Mesendoderm (in vitro differentiated cells): ENCODE measurements around the gene CPA2.
"Not testable (repeated sequence)": the region's sequence is repeated elsewhere in the genome, so short reads cannot be mapped to it uniquely, and the experiment has no call there.

ENCODE experiments used
- DNase-seq: peaks from one replicate; pipeline ENCODE4 v3.0.0; 2013
- H2AK5ac ChIP-seq: 2 replicates; pipeline ENCODE4 v1.6.1; 2013; ENCODE audit warnings: low read length, inconsistent platforms
- H2BK120ac ChIP-seq: 2 replicates; pipeline ENCODE4 v1.6.1; 2013; ENCODE audit warnings: low read depth, mild to moderate bottlenecking, low read length, moderate library complexity, mixed read lengths
- H2BK15ac ChIP-seq: replicated peaks from 2 replicates; pipeline ENCODE4 v1.6.1; 2013; ENCODE audit warnings: low read depth, mild to moderate bottlenecking, moderate library complexity
- H2BK5ac ChIP-seq: 2 replicates; pipeline ENCODE4 v1.6.1; 2013; ENCODE audit warnings: low read length, inconsistent platforms
- H3K18ac ChIP-seq: 2 replicates; pipeline ENCODE4 v1.6.1; 2013; ENCODE audit warnings: mild to moderate bottlenecking, low read length, mixed read lengths
- H3K23ac ChIP-seq: one replicate; pipeline ENCODE4 v1.6.1; 2013; ENCODE audit warnings: low read length
- H3K27ac ChIP-seq: 2 replicates; pipeline ENCODE4 v1.5.1; 2013; ENCODE audit warnings: low read depth, mild to moderate bottlenecking, inconsistent platforms, low read length, moderate library complexity
- H3K27me3 ChIP-seq: 2 replicates; pipeline ENCODE4 v1.6.1; 2013; ENCODE audit warnings: low read length, control low read depth, mild to moderate bottlenecking, inconsistent platforms; ENCODE audit not compliant: insufficient read depth, poor library complexity
- H3K36me3 ChIP-seq: 2 replicates; pipeline ENCODE4 v1.6.1; 2013; ENCODE audit warnings: low read length, inconsistent platforms; ENCODE audit not compliant: control insufficient read depth, insufficient read depth
- H3K4ac ChIP-seq: one replicate; pipeline ENCODE4 v1.6.1; 2013; ENCODE audit warnings: low read depth, mild to moderate bottlenecking, low read length, moderate library complexity
- H3K4me1 ChIP-seq: 2 replicates; pipeline ENCODE4 v1.6.1; 2013; ENCODE audit warnings: low read depth, low read length, inconsistent platforms; ENCODE audit not compliant: control insufficient read depth
- H3K4me2 ChIP-seq: 2 replicates; pipeline ENCODE4 v1.6.1; 2013; ENCODE audit warnings: low read length
- H3K4me3 ChIP-seq: 2 replicates; pipeline ENCODE4 v1.5.1; 2013; ENCODE audit warnings: mild to moderate bottlenecking, low read length
- H3K56ac ChIP-seq: one replicate; pipeline ENCODE4 v1.6.1; 2013; ENCODE audit warnings: low read length
- H3K79me1 ChIP-seq: 2 replicates; pipeline ENCODE4 v1.6.1; 2013; ENCODE audit warnings: low read length, inconsistent platforms
- H3K79me2 ChIP-seq: 2 replicates; pipeline ENCODE4 v1.6.1; 2013; ENCODE audit warnings: mild to moderate bottlenecking, low read length; ENCODE audit not compliant: control insufficient read depth, insufficient read depth
- H3K9ac ChIP-seq: 2 replicates; pipeline ENCODE4 v1.6.1; 2013; ENCODE audit warnings: low read length, inconsistent platforms
- H4K5ac ChIP-seq: one replicate; pipeline ENCODE4 v1.6.1; 2013; ENCODE audit warnings: low read length
- H4K8ac ChIP-seq: one replicate; pipeline ENCODE4 v1.6.1; 2013; ENCODE audit warnings: low read depth, mild to moderate bottlenecking, control low read depth, low read length, moderate library complexity
- WGBS: extraction: QIAGEN DNeasy Blood & Tissue Kit; methylation state at CpG from one replicate; pipeline ENCODE4 v1.1.7; 2013; ENCODE audit warnings: low lambda C conversion rate, missing lambda C conversion rate; ENCODE audit not compliant: insufficient coverage; ENCODE audit errors: extremely low coverage; 5-methylcytosine and 5-hydroxymethylcytosine counted together

The CPA2 gene

GRCh38 chr7:130224210-130224609 is 42.5 kb upstream of the CPA2 start:
- Histone ChIP-seq H3K23ac (no peak overlapping the region), H3K4me2 (no peak overlapping the region), H4K8ac (no peak overlapping the region), H2BK5ac (no peak overlapping the region), H4K5ac (no peak overlapping the region), H3K4me1 (no peaks in the 10 kb centered on the region), H3K9ac (no peak overlapping the region), H3K56ac (no peak overlapping the region), H3K4ac (no peak overlapping the region), H3K36me3 (no peaks in the 10 kb centered on the region), H3K18ac (no peak overlapping the region), H2BK120ac (no peak overlapping the region), H2AK5ac (no peak overlapping the region), H2BK15ac (no peak overlapping the region), H3K27me3 (no peaks in the 10 kb centered on the region), H3K4me3 (no peak overlapping the region), H3K79me1 (no peaks in the 10 kb centered on the region), H3K79me2 (no peaks in the 10 kb centered on the region), H3K27ac (no peak overlapping the region)
- DNase-seq, result no peak
- no CpG with 5 or more reads among the region's 5 CpGs for WGBS

DNA sequence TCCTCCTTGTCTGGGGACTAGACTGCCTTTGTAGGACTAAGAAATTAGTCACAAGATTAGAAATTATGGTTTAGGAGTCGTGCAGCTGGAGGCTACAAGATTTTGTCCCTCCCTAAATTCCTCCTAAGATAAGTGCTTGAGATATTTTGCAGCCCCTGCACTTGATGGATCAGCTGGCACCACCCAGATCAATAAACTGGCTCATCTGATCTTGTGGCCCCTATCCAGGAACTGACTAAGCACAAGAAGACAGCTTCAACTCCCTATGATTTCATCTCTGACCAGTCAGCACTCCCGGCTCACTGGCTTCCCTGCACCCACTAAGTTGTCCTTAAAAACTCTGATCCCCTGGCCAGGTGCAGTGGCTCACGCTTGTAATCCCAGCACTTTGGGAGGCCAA is 41.7 kb upstream of the CPA2 start:
- H3K79me2 ChIP-seq, H4K5ac ChIP-seq, H3K56ac ChIP-seq, H2BK5ac ChIP-seq, H2BK120ac ChIP-seq, H2BK15ac ChIP-seq, H4K8ac ChIP-seq, H3K27ac ChIP-seq, H3K9ac ChIP-seq, H2AK5ac ChIP-seq, H3K23ac ChIP-seq, H3K18ac ChIP-seq, H3K4ac ChIP-seq, H3K27me3 ChIP-seq, H3K36me3 ChIP-seq, H3K4me1 ChIP-seq, H3K4me2 ChIP-seq, DNase-seq, H3K79me1 ChIP-seq, H3K4me3 ChIP-seq: not testable (repeated sequence)
- WGBS, result no CpG with 5 or more reads among the region's 3 CpGs

GRCh38 chr7:130226333-130226732 is 40.3 kb upstream of the CPA2 start:
- H3K27ac ChIP-seq, result no peak overlapping the region
- no peak overlapping the region for H3K9ac ChIP-seq
- no peak overlapping the region for H3K18ac ChIP-seq
- H2BK5ac ChIP-seq, result no peak overlapping the region
- no CpG with 5 or more reads among the region's 1 CpG for WGBS
- H3K23ac ChIP-seq, result no peak overlapping the region
- H3K4ac ChIP-seq, result no peak overlapping the region
- no peak overlapping the region for H2BK120ac ChIP-seq
- H3K79me1 ChIP-seq, result no peaks in the 10 kb centered on the region
- DNase-seq, result no peak
- no peaks in the 10 kb centered on the region for H3K4me1 ChIP-seq
- H4K5ac ChIP-seq, result no peak overlapping the region
- H2AK5ac ChIP-seq, result no peak overlapping the region
- H3K36me3 ChIP-seq, result no peaks in the 10 kb centered on the region
- H4K8ac ChIP-seq, result no peak overlapping the region
- no peak overlapping the region for H2BK15ac ChIP-seq
- H3K4me2 ChIP-seq, result no peak overlapping the region
- H3K4me3 ChIP-seq, result no peak overlapping the region
- H3K56ac ChIP-seq, result no peak overlapping the region
- no peaks in the 10 kb centered on the region for H3K79me2 ChIP-seq
- no peaks in the 10 kb centered on the region for H3K27me3 ChIP-seq

- Histone ChIP-seq H3K4me1 (no peaks in the 10 kb centered on the region), H3K56ac (no peak overlapping the region), H3K4me2 (no peak overlapping the region), H2AK5ac (no peak overlapping the region), H3K9ac (no peak overlapping the region), H4K5ac (no peak overlapping the region), H3K23ac (no peak overlapping the region), H3K27ac (no peak overlapping the region), H3K79me2 (no peaks in the 10 kb centered on the region), H3K27me3 (no peaks in the 10 kb centered on the region), H3K36me3 (no peaks in the 10 kb centered on the region), H2BK120ac (no peak overlapping the region), H3K4me3 (no peak overlapping the region), H3K4ac (no peak overlapping the region), H4K8ac (no peak overlapping the region), H3K18ac (no peak overlapping the region), H3K79me1 (no peaks in the 10 kb centered on the region), H2BK15ac (no peak overlapping the region), H2BK5ac (no peak overlapping the region)
- DNase-seq, result no peak
- no CpG with 5 or more reads among the region's 1 CpG for WGBS
These were observed 38.6 kb upstream of the CPA2 start for GRCh38 chr7:130227883-130228575.

GRCh38 chr7:130228840-130229502 is 37.7 kb upstream of the CPA2 start:
- no peak overlapping the region for H2BK120ac ChIP-seq
- no peak overlapping the region for H3K4ac ChIP-seq
- H3K4me2 ChIP-seq, result no peak overlapping the region
- H3K9ac ChIP-seq, result no peak overlapping the region
- no peak overlapping the region for H3K18ac ChIP-seq
- DNase-seq, result peak; percentile 26
- no peaks in the 10 kb centered on the region for H3K79me1 ChIP-seq
- H3K27ac ChIP-seq, result no peak overlapping the region
- H3K4me1 ChIP-seq, result no peaks in the 10 kb centered on the region
- no peak overlapping the region for H2BK15ac ChIP-seq
- no peaks in the 10 kb centered on the region for H3K79me2 ChIP-seq
- no peak overlapping the region for H2BK5ac ChIP-seq
- no peaks in the 10 kb centered on the region for H3K27me3 ChIP-seq
- no peak overlapping the region for H3K56ac ChIP-seq
- WGBS, result no CpG with 5 or more reads among the region's 7 CpGs
- no peak overlapping the region for H4K8ac ChIP-seq
- H3K36me3 ChIP-seq, result no peaks in the 10 kb centered on the region
- no peak overlapping the region for H4K5ac ChIP-seq
- no peak overlapping the region for H3K23ac ChIP-seq
- H2AK5ac ChIP-seq, result no peak overlapping the region
- H3K4me3 ChIP-seq, result no peak overlapping the region

GRCh38 chr7:130229981-130230380 is 36.7 kb upstream of the CPA2 start:
- H3K4me1 ChIP-seq, H3K4me2 ChIP-seq, H2BK120ac ChIP-seq, H3K4ac ChIP-seq, H3K56ac ChIP-seq, H4K5ac ChIP-seq, H3K79me2 ChIP-seq, H3K27me3 ChIP-seq, H2BK15ac ChIP-seq, H4K8ac ChIP-seq, H2AK5ac ChIP-seq, DNase-seq, H3K9ac ChIP-seq, H3K79me1 ChIP-seq, H3K18ac ChIP-seq, H3K23ac ChIP-seq, H3K36me3 ChIP-seq, H2BK5ac ChIP-seq, H3K27ac ChIP-seq, H3K4me3 ChIP-seq: not testable (repeated sequence)
- no CpG with 5 or more reads among the region's 28 CpGs for WGBS
